GM18526 (cell line): ENCODE results near the gene DIRAS1.

ENCODE experiments used
- POLR2A ChIP-seq: IDR thresholded peaks from 3 replicates; pipeline ENCODE4 v1.6.1; 2011; ENCODE audit not compliant: insufficient read length; ENCODE audit errors: extremely low read depth

Gene DIRAS1

GRCh38 chr19:2759362-2759761, 38.2 kb upstream of the DIRAS1 start:
- no peak for TF ChIP-seq POLR2A

- no peak for TF ChIP-seq POLR2A
Measured at GRCh38 chr19:2758601-2759313, 37.6 kb upstream of the DIRAS1 start.

GRCh38 chr19:2756921-2757881, 36.0 kb upstream of the DIRAS1 start:
- TF ChIP-seq POLR2A, result no peak

- TF ChIP-seq POLR2A, result no peak
Measured at GRCh38 chr19:2756477-2756876, 35.3 kb upstream of the DIRAS1 start.

- TF ChIP-seq POLR2A, result no peak
Measured at GRCh38 chr19:2755811-2756210, 34.6 kb upstream of the DIRAS1 start.

GRCh38 chr19:2755448-2755705, 34.2 kb upstream of the DIRAS1 start:
- TF ChIP-seq POLR2A, result no peak

GRCh38 chr19:2754659-2755447, 33.7 kb upstream of the DIRAS1 start:
- TF ChIP-seq POLR2A, result no peak

- no peak for TF ChIP-seq POLR2A
Measured at GRCh38 chr19:2751438-2751830, 30.3 kb upstream of the DIRAS1 start.

- TF ChIP-seq POLR2A, result no peak
Measured at GRCh38 chr19:2750808-2751437, 29.8 kb upstream of the DIRAS1 start.

GRCh38 chr19:2747349-2747748, 26.2 kb upstream of the DIRAS1 start:
- TF ChIP-seq POLR2A, result no peak

GRCh38 chr19:2744113-2744512, 22.9 kb upstream of the DIRAS1 start:
- TF ChIP-seq POLR2A, result no peak

GRCh38 chr19:2743099-2743498, 21.9 kb upstream of the DIRAS1 start:
- no peak for TF ChIP-seq POLR2A

- TF ChIP-seq POLR2A, result no peak
Measured at GRCh38 chr19:2740314-2740656, 19.1 kb upstream of the DIRAS1 start.

GRCh38 chr19:2739602-2740313, 18.6 kb upstream of the DIRAS1 start, which contains the start of gene SLC39A3:
Gene SLC39A3, minus strand, starts transcription at chr19:2740017. Its CDS starts 2,760 bp downstream, at chr19:2737257.
- TF ChIP-seq POLR2A, result peak; percentile 69
